T-helper 17 cell (primary cell): ENCODE data around the gene CD4. TPM values are rescaled to one million over a fixed set of nuclear protein-coding genes. Genes with fewer than 3 reads are reported as not detected.

Experiments
- ATAC-seq: fragments of 150-1000 bp; cut with Tn5 transposase; 2 replicates; pipeline ENCODE4 v1.10.0; 2021; ENCODE audit warnings: mild to moderate bottlenecking, moderate library complexity
- DNase-seq, 3 donors: peaks; one replicate each; pipeline versions ENCODE4 v3.0.0 to v3.0.0-alpha.2; 2020 to 2021
- H3K9me3 ChIP-seq: one replicate; pipeline ENCODE4 v1.7.0; 2013; ENCODE audit warnings: low read length, mild to moderate bottlenecking; ENCODE audit not compliant: control insufficient read depth, poor library complexity, severe bottlenecking
- H3K27ac Mint-ChIP-seq: one replicate; pipeline ENCODE4 v1.8.0; 2022; ENCODE audit warnings: mild to moderate bottlenecking, moderate library complexity, mixed read lengths
- H3K27me3 Mint-ChIP-seq: one replicate; pipeline ENCODE4 v1.8.0; 2022; ENCODE audit warnings: mixed read lengths
- H3K36me3 Mint-ChIP-seq: one replicate; pipeline ENCODE4 v1.8.0; 2022; ENCODE audit warnings: low read depth, mixed read lengths
- H3K4me1 Mint-ChIP-seq: one replicate; pipeline ENCODE4 v1.8.0; 2022; ENCODE audit warnings: mild to moderate bottlenecking, mixed read lengths
- H3K4me3 Mint-ChIP-seq: one replicate; pipeline ENCODE4 v1.8.0; 2022; ENCODE audit warnings: mild to moderate bottlenecking, moderate library complexity, mixed read lengths
- total RNA-seq, 4 donors: library from RNA in 2 of 4; stranded (reverse) in 2 of 4; gene quantifications; one replicate each; pipeline ENCODE4 v1.2.3 and lab custom pipeline; 2022 to 2026

The CD4 gene
- total RNA-seq, 2 donors from 2014 or later: 187 to 205 TPM

- Mint-ChIP-seq H3K4me3 (peak overlapping the region; percentile 9), H3K27ac (no peak overlapping the region), H3K4me1 (peaks cover 20% of the 10 kb centered on the region), H3K27me3 (no peaks in the 10 kb centered on the region), H3K36me3 (peaks cover 10% of the 10 kb centered on the region)
- DNase-seq (no peak), ATAC-seq (no peak)
- no peaks in the 10 kb centered on the region for H3K9me3 ChIP-seq
These were observed 30.0 kb downstream of the CD4 start for GRCh38 chr12:6819106-6820030.

- no peak overlapping the region for H3K27ac Mint-ChIP-seq
- peaks cover 8% of the 10 kb centered on the region for H3K27me3 Mint-ChIP-seq
- peaks cover 14% of the 10 kb centered on the region for H3K36me3 Mint-ChIP-seq
- peaks cover 22% of the 10 kb centered on the region for H3K4me1 Mint-ChIP-seq
- H3K4me3 Mint-ChIP-seq: peak overlapping the region; percentile 21
- DNase-seq: no peak
- no peaks in the 10 kb centered on the region for H3K9me3 ChIP-seq
- ATAC-seq: no peak
These were observed 30.8 kb downstream of the CD4 start for GRCh38 chr12:6820166-6820565.

- ATAC-seq: no peak
- peaks cover 24% of the 10 kb centered on the region for H3K4me1 Mint-ChIP-seq
- peaks cover 23% of the 10 kb centered on the region for H3K27me3 Mint-ChIP-seq
- no peak within 1 kb of the TSS for H3K27ac Mint-ChIP-seq
- peak within 1 kb of the TSS; percentile 83 for H3K4me3 Mint-ChIP-seq
- no peaks in the 10 kb centered on the region for H3K9me3 ChIP-seq
- no peak for DNase-seq
- peaks cover 14% of the 10 kb centered on the region for H3K36me3 Mint-ChIP-seq
These were observed 32.5 kb downstream of the CD4 start, which contains the start of gene GPR162 for GRCh38 chr12:6821591-6822425. TSS of gene GPR162 (plus strand) at chr12:6821821. CDS start at chr12:6823899, 2,078 bp downstream.

GRCh38 chr12:6822426-6823135 is 33.3 kb downstream of the CD4 start:
- Mint-ChIP-seq H3K27me3 (peaks cover 31% of the 10 kb centered on the region), H3K4me1 (peaks cover 29% of the 10 kb centered on the region), H3K36me3 (peaks cover 16% of the 10 kb centered on the region), H3K4me3 (peak overlapping the region; percentile 83), H3K27ac (no peak overlapping the region)
- DNase-seq: no peak
- ATAC-seq: no peak
- no peaks in the 10 kb centered on the region for H3K9me3 ChIP-seq

GRCh38 chr12:6823182-6824084 is 34.1 kb downstream of the CD4 start:
- H3K36me3 Mint-ChIP-seq: peaks cover 11% of the 10 kb centered on the region
- no peak for ATAC-seq
- H3K9me3 ChIP-seq: no peaks in the 10 kb centered on the region
- no peak overlapping the region for H3K27ac Mint-ChIP-seq
- peaks cover 31% of the 10 kb centered on the region for H3K27me3 Mint-ChIP-seq
- no peak overlapping the region for H3K4me3 Mint-ChIP-seq
- H3K4me1 Mint-ChIP-seq: peaks cover 32% of the 10 kb centered on the region
- no peak for DNase-seq

GRCh38 chr12:6824085-6824775 is 34.9 kb downstream of the CD4 start:
- Mint-ChIP-seq H3K27ac (no peak overlapping the region), H3K4me3 (no peak overlapping the region), H3K36me3 (peaks cover 10% of the 10 kb centered on the region), H3K4me1 (peaks cover 36% of the 10 kb centered on the region), H3K27me3 (peaks cover 35% of the 10 kb centered on the region)
- ATAC-seq: no peak
- no peaks in the 10 kb centered on the region for H3K9me3 ChIP-seq
- DNase-seq: no peak

GRCh38 chr12:6824901-6825381 is 35.6 kb downstream of the CD4 start:
- H3K27me3 Mint-ChIP-seq: peaks cover 38% of the 10 kb centered on the region
- H3K4me3 Mint-ChIP-seq: no peak overlapping the region
- H3K4me1 Mint-ChIP-seq: peaks cover 36% of the 10 kb centered on the region
- no peak overlapping the region for H3K27ac Mint-ChIP-seq
- H3K36me3 Mint-ChIP-seq: peaks cover 7% of the 10 kb centered on the region
- ATAC-seq: no peak
- DNase-seq: no peak
- H3K9me3 ChIP-seq: no peaks in the 10 kb centered on the region

- Mint-ChIP-seq H3K4me1 (peaks cover 33% of the 10 kb centered on the region), H3K4me3 (no peak overlapping the region), H3K36me3 (peaks cover 7% of the 10 kb centered on the region), H3K27me3 (peaks cover 38% of the 10 kb centered on the region), H3K27ac (no peak overlapping the region)
- peak; percentile 74 for ATAC-seq
- H3K9me3 ChIP-seq: no peaks in the 10 kb centered on the region
- DNase-seq: peak; percentile 65 to 80 (median 66)
These were observed 36.2 kb downstream of the CD4 start for GRCh38 chr12:6825398-6826124.

GRCh38 chr12:6826125-6826733 is 36.9 kb downstream of the CD4 start:
- DNase-seq (no peak), ATAC-seq (no peak)
- peaks cover 27% of the 10 kb centered on the region for H3K4me1 Mint-ChIP-seq
- no peaks in the 10 kb centered on the region for H3K9me3 ChIP-seq
- no peak overlapping the region for H3K4me3 Mint-ChIP-seq
- peaks cover 7% of the 10 kb centered on the region for H3K36me3 Mint-ChIP-seq
- no peak overlapping the region for H3K27ac Mint-ChIP-seq
- H3K27me3 Mint-ChIP-seq: peaks cover 44% of the 10 kb centered on the region

GRCh38 chr12:6826734-6827436 is 37.6 kb downstream of the CD4 start:
- Mint-ChIP-seq H3K4me1 (peaks cover 24% of the 10 kb centered on the region), H3K36me3 (peaks cover 7% of the 10 kb centered on the region), H3K4me3 (peak overlapping the region; percentile 70), H3K27me3 (peaks cover 50% of the 10 kb centered on the region), H3K27ac (no peak overlapping the region)
- H3K9me3 ChIP-seq: no peaks in the 10 kb centered on the region
- DNase-seq (no peak), ATAC-seq (no peak)
